Measurements from ENCODE around the gene UGT1A7.
A peak's percentile ranks its signal among the peaks of the same experiment; 100 is the strongest.
"Not testable (repeated sequence)": the region's sequence is repeated elsewhere in the genome, so short reads cannot be mapped to it uniquely, and the experiment has no call there.

The UGT1A7 gene

DNA sequence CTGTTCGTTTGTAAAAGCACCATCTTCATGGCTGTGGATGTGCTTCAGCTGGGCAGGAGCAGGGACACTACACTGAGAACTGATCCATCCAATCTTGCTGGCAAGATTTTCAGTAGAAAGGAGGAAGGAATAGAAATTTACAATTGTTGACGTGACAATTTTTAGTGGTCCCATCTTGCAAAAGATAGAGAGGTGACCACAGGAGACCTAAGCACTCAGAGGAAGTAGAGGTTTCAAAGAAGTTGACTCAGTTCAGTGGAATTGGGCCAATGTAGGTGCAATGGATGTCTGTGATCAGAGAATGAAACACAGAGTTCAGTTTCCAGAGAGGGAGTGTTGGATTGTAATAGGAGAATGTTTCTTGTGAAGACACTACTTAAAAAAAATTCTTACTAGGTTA is 32.4 kb downstream of the UGT1A7 start:
- FAIRE-seq, result no peak

- FAIRE-seq, result no peak
Measured at GRCh38 chr2:233718552-233718951, 36.9 kb downstream of the UGT1A7 start, which contains the start of gene UGT1A4. Gene UGT1A4, plus strand, starts transcription at chr2:233718736. Its CDS starts 85 bp downstream, at chr2:233718821.

DNA sequence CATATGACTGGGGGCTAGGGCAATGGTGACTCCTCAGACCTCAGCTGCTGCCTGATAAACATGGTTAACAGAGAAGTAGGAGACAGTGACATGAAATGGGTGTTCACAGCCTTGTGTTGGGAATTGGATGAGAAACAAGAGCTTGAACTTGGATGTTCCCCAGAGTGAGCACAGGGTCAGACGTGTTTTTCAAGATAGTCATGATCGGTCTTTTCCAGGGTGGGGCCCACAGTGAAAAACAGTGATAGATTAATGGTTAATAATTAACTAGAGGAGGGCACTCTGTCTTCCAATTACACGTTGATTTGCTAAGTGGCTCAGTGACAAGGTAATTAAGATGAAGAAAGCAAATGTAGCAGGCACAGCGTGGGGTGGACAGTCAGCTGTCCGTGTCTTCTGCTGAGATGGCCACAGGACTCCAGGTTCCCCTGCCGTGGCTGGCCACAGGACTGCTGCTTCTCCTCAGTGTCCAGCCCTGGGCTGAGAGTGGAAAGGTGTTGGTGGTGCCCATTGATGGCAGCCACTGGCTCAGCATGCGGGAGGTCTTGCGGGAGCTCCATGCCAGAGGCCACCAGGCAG is 47.1 kb downstream of the UGT1A7 start, which contains the start of gene UGT1A3:
Gene UGT1A3 (plus strand): TSS at position 320 of the 579 bp plus-strand sequence. CDS start 85 bp downstream, at position 405.
- FAIRE-seq, result no peak

- FAIRE-seq, result not testable (repeated sequence)
Measured at GRCh38 chr2:233736868-233737653, 55.4 kb downstream of the UGT1A7 start.

DNA sequence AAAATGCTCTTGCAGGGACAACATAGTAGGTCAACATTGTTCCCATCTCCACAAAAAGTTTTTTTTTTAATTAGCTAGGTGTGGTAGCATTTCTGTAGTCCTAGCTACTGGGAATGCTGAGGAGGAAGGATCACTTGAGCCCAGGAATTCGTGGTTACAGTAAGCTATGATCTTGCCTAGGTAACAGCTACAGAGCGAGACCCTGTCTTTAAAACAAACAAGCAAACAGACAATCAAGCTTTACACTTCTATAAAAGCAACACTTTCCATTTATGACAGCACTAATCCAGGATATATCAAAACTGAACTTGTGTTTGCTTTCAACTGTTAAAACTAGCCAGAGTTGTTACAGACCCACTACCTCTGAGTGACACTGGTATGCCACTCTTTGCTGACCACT is 59.2 kb downstream of the UGT1A7 start:
- FAIRE-seq, result no peak

- FAIRE-seq, result no peak
Measured at GRCh38 chr2:233743464-233744259, 62.0 kb downstream of the UGT1A7 start.

- no peak for FAIRE-seq
Measured at GRCh38 chr2:233745073-233745755, 63.5 kb downstream of the UGT1A7 start.

GRCh38 chr2:233745838-233746237 is 64.1 kb downstream of the UGT1A7 start:
- FAIRE-seq, result not testable (repeated sequence)

- no peak for FAIRE-seq
Measured at GRCh38 chr2:233746475-233747282, 65.0 kb downstream of the UGT1A7 start.

DNA sequence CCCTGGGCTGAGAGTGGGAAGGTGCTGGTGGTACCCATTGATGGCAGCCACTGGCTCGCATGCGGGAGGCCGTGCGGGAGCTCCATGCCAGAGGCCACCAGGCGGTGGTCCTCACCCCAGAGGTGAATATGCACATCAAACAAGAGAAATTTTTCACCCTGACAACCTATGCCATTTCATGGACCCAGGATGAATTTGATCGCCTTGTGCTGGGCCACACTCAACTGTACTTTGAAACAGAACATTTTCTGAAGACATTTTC is 65.5 kb downstream of the UGT1A7 start:
- no peak for FAIRE-seq

DNA sequence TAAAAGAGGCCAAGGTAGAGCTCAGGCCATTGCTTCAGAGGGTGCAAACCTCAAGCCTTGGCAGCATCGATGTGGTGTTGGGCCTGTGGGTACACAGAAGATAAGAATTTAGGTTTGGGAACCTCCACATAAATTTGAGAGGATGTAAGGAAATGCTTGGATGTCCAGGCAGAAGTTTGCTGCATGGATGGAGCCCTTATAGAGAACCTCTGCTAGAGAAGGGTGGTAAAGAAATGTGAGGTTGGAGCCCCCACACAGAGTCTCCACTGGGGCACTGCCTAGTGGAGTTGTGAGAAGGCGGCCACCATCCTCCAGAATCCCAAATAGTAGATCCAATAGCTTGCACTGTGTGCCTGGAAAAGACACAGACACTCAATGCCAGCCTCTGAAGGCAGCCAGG is 69.0 kb downstream of the UGT1A7 start:
- not testable (repeated sequence) for FAIRE-seq

DNA sequence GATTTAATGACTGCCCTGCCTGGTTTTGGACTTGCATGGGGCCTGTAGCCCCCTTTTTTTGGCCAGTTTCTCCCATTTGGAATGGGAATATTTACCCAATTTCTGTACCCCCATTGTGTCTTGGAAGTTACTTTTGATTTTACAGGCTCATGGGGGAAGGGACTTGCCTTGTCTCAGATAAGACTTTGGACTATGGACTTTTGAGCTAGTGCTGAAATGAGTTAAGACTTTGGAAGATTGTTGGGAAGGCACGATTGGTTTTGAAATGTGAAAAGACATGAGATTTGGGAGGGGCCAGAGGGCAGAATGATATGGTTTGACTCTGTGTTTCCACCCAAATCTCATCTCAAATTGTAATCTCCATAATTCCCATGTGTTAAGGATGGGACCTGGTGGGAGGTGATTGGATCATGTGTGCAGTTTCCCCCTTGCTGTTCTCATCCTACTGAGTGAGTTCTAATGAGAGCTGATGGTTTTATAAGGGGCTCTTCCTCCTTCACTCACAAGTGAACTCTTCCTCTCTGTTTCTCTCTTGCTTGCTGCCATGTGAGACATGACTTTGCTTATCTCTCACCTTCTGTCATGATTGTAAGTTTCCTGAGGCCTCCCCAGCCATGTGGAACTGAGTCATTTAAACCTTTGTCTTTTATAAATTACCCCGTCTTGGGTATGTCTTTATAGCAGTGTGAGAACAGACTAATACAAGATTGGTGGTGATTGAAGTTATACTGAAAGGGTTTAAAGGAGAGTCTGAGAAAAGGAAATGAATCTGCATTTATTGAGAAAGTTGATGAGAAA is 69.7 kb downstream of the UGT1A7 start:
- not testable (repeated sequence) for FAIRE-seq

GRCh38 chr2:233754872-233755611 is 73.3 kb downstream of the UGT1A7 start:
- FAIRE-seq, result no peak

DNA sequence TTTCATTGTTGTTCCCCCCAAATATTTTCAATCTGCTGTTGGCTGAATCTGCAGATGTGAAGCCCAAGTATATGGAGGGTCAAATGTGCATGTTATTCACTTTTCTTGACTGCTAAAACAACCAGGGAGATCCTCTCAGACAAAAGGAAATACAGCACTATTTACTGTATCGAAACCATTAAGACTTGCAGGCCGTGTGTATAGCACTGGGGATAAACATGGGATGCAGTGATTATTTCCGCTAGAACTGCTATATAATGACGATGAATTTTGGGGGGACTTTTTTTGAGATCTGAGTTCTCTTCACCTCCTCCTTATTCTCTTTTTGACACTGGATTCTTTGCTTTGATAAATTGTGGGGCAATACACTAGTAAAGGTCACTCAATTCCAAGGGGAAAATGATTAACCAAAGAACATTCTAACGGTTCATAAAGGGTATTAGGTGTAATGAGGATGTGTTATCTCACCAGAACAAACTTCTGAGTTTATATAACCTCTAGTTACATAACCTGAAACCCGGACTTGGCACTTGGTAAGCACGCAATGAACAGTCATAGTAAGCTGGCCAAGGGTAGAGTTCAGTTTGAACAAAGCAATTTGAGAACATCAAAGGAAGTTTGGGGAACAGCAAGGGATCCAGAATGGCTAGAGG is 74.9 kb downstream of the UGT1A7 start:
- FAIRE-seq, result peak; percentile 65

DNA sequence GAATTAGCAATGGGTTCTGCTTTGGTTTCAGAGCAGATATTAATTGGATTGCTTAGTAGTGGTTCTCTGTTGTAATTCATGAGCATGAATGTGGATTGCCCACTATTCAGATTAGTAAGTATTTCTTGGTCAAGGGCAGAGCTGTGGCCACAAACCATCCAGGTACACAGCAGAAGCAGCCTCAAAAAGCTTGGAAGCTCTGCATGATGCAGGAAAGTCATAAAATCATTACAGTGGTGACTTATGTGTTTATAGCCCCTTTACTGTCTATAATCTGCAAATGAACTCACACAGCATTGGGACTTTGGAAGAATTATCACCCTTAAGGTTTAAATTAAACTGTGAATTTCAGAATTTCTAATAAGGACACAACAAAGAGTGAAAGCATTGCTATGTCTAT is 76.4 kb downstream of the UGT1A7 start:
- no peak for FAIRE-seq

- no peak for FAIRE-seq
Measured at GRCh38 chr2:233758849-233759248, 77.1 kb downstream of the UGT1A7 start.

- FAIRE-seq, result no peak
Measured at GRCh38 chr2:233760043-233760442, 78.3 kb downstream of the UGT1A7 start, which contains the start of gene UGT1A1. Gene UGT1A1, plus strand, starts transcription at chr2:233760270. Its CDS starts 18 bp downstream, at chr2:233760288.

DNA sequence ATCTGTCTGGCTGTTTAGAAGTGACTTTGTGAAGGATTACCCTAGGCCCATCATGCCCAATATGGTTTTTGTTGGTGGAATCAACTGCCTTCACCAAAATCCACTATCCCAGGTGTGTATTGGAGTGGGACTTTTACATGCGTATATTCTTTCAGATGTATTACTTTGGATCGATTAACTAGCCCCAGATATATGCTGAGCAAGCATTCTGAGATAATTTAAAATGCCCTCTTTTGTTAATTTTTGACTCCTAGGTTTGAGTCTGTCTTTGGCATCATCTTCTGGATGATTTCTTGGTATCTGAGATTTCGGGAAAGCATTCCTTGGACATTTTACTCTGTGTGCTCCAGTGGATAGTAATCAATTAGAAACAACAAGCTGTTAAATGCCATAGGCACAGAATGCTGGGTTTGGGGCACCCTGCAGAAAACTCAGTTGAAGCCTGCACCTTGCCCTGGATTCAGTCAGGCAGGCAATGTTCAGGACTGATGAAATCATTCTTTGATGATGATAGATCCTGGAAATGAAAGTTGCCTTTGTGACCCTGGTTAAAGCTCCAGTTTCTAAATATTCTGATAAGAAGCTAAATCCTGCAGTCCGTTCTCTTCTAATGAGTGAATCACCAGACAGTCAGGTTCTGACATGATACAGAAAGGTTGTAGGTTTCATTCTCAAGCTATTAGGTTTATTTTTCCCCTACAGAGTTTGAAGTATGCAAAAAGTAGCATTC is 79.5 kb downstream of the UGT1A7 start:
- FAIRE-seq, result no peak

- no peak for FAIRE-seq
Measured at GRCh38 chr2:233764264-233764663, 82.6 kb downstream of the UGT1A7 start.
